ENCODE data around the gene BPI. TPM values are rescaled to one million over a fixed set of nuclear protein-coding genes. Genes with fewer than 3 reads are reported as not detected.

Gene BPI
- total RNA-seq, 4 donors from 2014 or later, result 0.26 TPM; not detected in 3

DNA sequence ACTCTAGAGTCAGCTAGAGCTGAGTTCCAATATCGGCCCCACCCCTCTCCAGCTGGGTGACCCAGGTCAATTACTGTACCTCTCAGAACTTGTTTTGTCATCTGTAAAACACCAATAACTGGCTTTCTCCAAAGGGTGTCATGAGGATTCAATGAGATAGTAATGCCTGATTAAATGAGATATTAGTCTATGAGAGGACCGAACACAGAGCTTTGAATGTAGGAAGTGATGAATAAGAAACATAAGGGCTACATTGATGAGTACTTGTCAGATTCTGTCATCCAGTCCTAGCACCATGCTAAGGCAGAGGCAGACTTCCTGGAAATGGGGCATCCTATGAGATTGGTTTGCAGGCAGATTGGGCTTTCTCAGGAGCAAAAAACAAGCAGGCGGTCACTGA lies 20.2 kb downstream of the BPI start:
- DNase-seq, result no peak
- TF ChIP-seq, protein P1, sequence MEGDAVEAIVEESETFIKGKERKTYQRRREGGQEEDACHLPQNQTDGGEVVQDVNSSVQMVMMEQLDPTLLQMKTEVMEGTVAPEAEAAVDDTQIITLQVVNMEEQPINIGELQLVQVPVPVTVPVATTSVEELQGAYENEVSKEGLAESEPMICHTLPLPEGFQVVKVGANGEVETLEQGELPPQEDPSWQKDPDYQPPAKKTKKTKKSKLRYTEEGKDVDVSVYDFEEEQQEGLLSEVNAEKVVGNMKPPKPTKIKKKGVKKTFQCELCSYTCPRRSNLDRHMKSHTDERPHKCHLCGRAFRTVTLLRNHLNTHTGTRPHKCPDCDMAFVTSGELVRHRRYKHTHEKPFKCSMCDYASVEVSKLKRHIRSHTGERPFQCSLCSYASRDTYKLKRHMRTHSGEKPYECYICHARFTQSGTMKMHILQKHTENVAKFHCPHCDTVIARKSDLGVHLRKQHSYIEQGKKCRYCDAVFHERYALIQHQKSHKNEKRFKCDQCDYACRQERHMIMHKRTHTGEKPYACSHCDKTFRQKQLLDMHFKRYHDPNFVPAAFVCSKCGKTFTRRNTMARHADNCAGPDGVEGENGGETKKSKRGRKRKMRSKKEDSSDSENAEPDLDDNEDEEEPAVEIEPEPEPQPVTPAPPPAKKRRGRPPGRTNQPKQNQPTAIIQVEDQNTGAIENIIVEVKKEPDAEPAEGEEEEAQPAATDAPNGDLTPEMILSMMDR (IDR thresholded peaks at IDR 0.05), result no peak
- no peak for TF ChIP-seq POLR2A (IDR thresholded peaks at IDR 0.05)
- intact Hi-C loops (cut with DNase I), result no loop called here
- WGBS, 2 donors, result 78 to 86% methylated on average over 3 of the region's 3 CpGs
- Histone ChIP-seq H3K27me3 (peaks cover 0 to 13% (median 0%) of the 10 kb centered on the region in 4 donors), H3K9me3 (no peaks in the 10 kb centered on the region), H3K4me1 (no peaks in the 10 kb centered on the region), H3K36me3 (no peaks in the 10 kb centered on the region), H3K4me3 (no peak overlapping the region), H3K27ac (no peak overlapping the region)

DNA sequence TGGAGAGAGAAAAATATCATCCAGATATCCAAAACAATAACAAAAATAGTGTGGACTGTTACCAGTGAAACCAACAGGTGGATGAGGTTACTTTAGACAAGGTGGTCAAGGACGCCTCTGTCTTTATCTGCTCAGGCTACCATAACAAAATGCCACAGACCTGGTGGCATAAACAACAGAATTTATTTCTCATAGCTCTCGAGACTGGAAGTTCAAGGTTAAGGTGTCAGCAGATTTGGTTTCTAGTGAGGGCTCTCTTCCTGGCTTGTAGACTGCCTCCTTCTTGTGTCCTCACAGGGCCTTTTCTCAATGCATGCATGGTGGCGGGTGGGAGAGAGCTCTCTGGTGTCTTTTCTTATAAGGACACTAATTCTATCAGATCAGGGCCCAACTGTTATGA lies 21.2 kb downstream of the BPI start:
- intact Hi-C loops (cut with DNase I), result no loop called here
- no peak overlapping the region for H3K4me3 ChIP-seq
- H3K36me3 ChIP-seq, result no peaks in the 10 kb centered on the region
- no peak overlapping the region for H3K27ac ChIP-seq
- H3K9me3 ChIP-seq, result no peaks in the 10 kb centered on the region
- H3K4me1 ChIP-seq, result no peaks in the 10 kb centered on the region
- 43 to 76% methylated on average over 3 of the region's 3 CpGs for WGBS, 2 donors
- no peak for TF ChIP-seq POLR2A (IDR thresholded peaks at IDR 0.05)
- TF ChIP-seq, protein P1 (IDR thresholded peaks at IDR 0.05), result no peak
- DNase-seq, result no peak
- H3K27me3 ChIP-seq, result peaks cover 0 to 19% (median 0%) of the 10 kb centered on the region in 4 donors

DNA sequence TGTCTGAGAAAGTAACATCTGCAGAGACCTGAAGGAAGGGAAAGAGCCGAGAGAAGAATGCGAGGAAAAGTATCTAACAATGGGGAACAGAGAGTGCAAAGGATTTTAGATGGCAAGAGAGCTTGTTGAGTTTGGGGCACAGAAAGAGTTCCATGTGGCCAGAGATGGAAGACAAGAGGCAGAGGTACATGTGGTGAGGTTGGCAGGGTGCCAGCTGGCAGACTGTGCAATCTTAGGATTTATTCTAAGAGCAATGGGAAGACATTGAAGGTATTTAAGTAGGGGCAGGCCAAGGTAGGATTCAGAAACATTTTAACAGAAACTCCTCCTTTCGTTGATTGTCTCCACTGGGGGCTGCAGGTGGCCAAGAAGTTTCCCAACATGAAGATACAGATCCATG lies 21.9 kb downstream of the BPI start:
- intact Hi-C loops (cut with DNase I), result no loop called here
- no peak for DNase-seq
- TF ChIP-seq, protein P1 (IDR thresholded peaks at IDR 0.05), result no peak
- no peak for TF ChIP-seq POLR2A (IDR thresholded peaks at IDR 0.05)
- no peak overlapping the region for H3K4me3 ChIP-seq
- no peak overlapping the region for H3K27ac ChIP-seq
- H3K9me3 ChIP-seq, result no peaks in the 10 kb centered on the region
- H3K4me1 ChIP-seq, result no peaks in the 10 kb centered on the region
- H3K36me3 ChIP-seq, result no peaks in the 10 kb centered on the region
- H3K27me3 ChIP-seq, result peaks cover 0 to 26% (median 0%) of the 10 kb centered on the region in 4 donors
- 80 to 85% methylated on average over 3 of the region's 3 CpGs for WGBS, 2 donors

DNA sequence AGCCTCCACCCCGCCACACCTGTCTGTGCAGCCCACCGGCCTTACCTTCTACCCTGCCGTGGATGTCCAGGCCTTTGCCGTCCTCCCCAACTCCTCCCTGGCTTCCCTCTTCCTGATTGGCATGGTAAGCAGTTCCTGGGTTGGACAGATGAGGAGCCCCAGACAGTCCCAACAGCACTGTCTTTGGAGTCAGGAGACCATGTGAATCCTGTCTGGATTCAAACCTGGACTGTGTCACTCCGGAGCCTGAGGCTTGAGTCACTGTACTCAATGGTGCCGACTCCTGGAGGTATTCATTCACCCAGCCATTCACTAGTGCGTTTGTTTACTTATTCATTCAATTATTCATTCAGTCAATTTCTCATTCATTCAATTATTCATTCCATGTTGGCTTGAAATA lies 22.4 kb downstream of the BPI start:
- H3K4me1 ChIP-seq, result no peaks in the 10 kb centered on the region
- no peak overlapping the region for H3K4me3 ChIP-seq
- intact Hi-C loops (cut with DNase I), result no loop called here
- no peaks in the 10 kb centered on the region for H3K9me3 ChIP-seq
- 70 to 75% methylated on average over 7 of the region's 7 CpGs for WGBS, 2 donors
- peaks cover 0 to 30% (median 0%) of the 10 kb centered on the region in 4 donors for H3K27me3 ChIP-seq
- TF ChIP-seq, protein P1 (IDR thresholded peaks at IDR 0.05), result no peak
- TF ChIP-seq POLR2A (IDR thresholded peaks at IDR 0.05), result no peak
- no peaks in the 10 kb centered on the region for H3K36me3 ChIP-seq
- DNase-seq, result no peak
- H3K27ac ChIP-seq, result no peak overlapping the region

DNA sequence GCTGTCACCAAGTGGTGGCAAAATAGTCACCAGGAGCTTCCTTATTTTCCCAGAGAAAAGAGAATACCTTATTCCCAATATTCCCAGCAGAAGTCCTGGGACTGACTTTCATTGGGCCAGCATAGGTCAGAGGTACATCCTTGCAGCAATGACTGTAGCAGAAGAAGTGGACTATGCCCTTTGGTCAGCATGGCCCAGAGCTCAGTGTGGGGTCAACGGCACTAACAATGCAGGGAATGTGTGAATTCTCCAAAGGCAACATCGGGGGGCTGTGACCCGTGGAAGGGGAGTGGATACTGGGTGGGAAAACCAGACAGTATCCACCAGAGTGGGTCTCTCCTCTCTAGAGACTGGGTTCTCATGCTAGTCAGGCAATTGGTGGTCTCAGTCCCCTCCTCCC lies 26.7 kb downstream of the BPI start:
- Histone ChIP-seq H3K4me3 (no peak overlapping the region), H3K9me3 (no peaks in the 10 kb centered on the region), H3K4me1 (no peaks in the 10 kb centered on the region), H3K27me3 (peaks cover 0 to 43% (median 0%) of the 10 kb centered on the region in 4 donors), H3K36me3 (no peaks in the 10 kb centered on the region), H3K27ac (no peak overlapping the region)
- no peak for TF ChIP-seq POLR2A (IDR thresholded peaks at IDR 0.05)
- TF ChIP-seq, protein P1 (IDR thresholded peaks at IDR 0.05), result no peak
- intact Hi-C loops (cut with DNase I), result no loop called here
- 56 to 60% methylated on average over 1 to 3 of the region's 3 CpGs for WGBS, 2 donors
- no peak for DNase-seq

Measured in esophagus squamous epithelium (tissue), 5 donors.